Stimulated activated CD4-positive, alpha-beta T cell treated with anti-CD3 and anti-CD28 coated beads, TNF-alpha, amount 100 ng/mL, for 48 hours (primary cell): ENCODE measurements around the gene MAP4.

Experiments used
- DNase-seq, 3 donors: peaks; one replicate each; pipeline ENCODE4 v3.0.0-alpha.2; 2020; ENCODE audit warnings: low read depth in 3 of 3

The MAP4 gene

GRCh38 chr3:47971081-47971480 lies 45.1 kb downstream of the MAP4 start:
- no peak for DNase-seq

GRCh38 chr3:47964740-47965139 lies 51.5 kb downstream of the MAP4 start:
- no peak for DNase-seq

DNA sequence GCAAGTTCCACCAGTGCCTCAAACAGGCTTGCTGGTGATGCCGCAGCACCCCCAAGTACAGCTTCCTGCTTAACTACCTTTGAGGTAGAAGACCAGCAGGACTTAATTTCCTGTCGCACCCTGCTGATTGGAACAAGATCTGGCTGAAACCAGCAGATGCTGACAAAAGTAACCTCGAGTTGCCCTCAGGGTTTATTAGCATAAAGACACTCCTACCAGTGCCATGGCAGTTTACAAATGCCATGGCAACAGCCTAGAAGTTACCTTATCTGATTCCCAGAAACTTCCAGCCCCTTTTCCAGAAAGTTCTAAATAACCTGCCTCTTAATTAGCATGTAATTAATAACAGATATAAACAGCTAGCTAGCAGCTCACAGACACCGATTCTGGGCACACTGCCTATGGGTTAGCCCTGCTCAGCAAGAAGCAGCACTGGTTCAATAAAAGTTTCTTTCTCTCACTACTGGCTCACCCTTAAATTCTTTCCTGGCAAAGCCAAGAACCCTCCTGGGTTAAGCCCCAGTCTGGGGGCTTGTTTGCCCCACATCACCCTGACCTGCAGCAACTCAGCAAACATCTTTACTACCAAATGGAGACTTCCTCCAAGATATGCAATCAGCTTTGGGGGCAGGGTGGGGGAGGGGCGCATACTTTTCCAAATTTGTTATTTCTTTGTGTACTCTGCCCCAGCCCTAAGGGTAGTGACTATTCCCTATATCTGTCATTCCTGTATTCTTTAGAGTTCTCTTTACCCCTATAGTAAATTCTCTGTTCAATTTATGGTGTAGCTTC lies 54.2 kb downstream of the MAP4 start:
- no peak for DNase-seq

DNA sequence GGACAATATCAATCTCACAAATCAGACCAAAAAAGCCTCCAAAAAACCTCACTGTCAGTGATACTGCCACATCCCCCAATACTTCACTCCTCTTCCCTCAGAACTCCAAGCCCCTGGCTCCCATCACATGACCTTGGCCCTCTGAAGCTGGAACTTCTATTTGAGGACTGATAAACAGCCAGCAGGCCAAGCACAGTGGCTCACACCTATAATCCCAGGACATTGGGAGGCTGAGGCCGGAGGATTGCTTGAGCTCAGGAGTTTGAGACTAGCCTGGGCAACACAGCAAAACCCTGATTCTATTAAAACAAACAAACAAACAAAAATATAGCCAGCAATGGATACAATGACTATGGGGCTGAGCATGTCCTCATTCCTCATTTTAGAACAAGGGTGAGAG lies 55.2 kb downstream of the MAP4 start:
- no peak for DNase-seq

- DNase-seq, result no peak
Measured at GRCh38 chr3:47956521-47956920, 59.7 kb downstream of the MAP4 start.

GRCh38 chr3:47954567-47954966 lies 61.6 kb downstream of the MAP4 start:
- DNase-seq, result no peak

- DNase-seq, result no peak
Measured at GRCh38 chr3:47950453-47951169, 65.6 kb downstream of the MAP4 start.

DNA sequence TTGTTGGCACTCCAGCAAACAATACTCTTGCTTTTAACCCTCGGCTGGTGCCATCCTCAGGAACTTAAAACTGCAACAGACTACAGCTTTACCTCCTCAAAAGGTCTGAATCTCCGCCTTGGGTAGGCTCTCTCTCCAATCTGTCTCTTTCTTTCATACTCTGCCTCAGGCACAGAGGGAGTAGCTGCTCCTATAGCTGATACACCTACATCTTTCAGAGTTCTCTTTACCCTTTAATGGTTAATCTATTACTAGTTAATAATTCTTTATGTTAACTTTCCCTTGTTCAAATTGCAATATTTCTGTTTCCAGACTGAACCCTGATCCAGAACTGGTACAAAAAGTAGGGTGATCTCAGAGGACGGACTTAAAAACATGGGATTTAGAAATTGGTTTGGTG lies 66.2 kb downstream of the MAP4 start:
- DNase-seq, result no peak

DNA sequence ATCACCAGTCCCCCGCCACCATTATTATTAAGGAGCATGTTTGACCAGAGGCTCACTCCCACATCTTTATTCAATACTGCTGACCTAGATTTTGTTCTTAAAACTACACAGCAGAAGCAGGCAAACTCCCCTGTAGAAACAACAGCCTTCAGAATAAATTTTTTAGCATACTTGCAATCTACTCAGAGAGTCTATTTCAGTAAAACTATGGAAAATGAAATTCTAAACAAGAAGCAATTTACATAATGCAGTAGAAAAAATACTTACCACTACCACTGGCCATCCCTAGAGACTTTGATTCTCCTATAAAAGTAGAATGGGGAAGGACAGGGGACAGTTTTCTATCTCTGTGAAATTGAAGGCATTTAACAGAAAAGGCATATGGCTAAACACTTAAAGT lies 76.0 kb downstream of the MAP4 start:
- DNase-seq, result no peak

DNA sequence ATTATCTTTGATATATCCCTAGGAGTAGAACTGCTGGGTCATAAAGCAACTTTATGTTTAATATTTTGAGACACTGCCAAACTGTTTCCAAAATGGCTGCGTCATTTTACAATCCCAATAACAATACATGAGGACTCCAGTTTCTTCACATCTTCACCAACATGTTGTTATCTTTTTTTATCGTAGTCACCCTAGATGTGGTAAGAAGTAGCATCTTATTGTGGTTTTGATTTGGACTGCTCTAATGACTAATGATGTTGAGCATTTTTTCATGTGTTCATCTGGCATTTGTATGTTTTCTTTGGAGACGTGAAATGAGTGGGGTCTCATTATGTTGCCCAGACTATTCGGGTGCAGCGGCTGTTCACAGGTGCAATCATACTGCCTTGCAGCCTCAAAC lies 83.8 kb downstream of the MAP4 start:
- no peak for DNase-seq

DNA sequence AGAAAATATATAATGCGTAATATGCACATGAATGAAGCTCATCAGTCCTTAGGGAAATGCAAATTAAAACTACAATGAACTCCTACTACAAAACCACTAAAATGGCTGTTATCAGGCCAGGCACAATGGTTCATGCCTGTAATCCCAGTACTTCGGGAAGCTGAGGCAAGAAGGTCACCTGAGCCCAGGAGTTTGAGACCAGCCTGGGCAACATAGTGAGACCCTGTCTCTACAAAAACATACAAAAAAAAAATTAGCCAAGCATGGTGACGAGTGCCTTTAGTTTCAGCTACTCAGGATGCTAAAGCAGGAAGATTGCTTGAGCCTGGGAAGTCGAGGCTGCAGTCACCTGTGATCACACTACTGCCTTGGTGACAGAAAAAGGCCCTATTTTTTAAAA lies 85.2 kb downstream of the MAP4 start:
- no peak for DNase-seq

- no peak for DNase-seq
Measured at GRCh38 chr3:47916696-47917095, 99.5 kb downstream of the MAP4 start.

DNA sequence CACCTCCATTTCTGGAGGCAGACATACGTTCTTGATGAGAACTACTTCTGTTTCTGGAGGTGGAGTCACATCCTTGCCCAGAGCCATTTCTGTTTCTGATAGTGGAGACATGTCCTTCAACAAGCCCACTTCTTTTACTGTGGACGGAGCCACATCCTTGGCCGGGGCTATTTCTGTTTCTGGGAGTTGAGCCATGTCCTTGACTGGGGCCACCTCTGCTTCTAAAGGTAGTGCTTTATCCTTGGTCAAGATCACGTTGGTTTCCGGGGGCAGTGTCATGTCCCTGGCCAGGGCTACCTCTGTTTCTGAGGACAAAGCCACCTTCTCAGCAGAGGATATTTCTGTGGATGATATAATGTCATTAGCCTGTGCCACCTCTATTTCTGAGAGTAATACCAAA lies 100.0 kb downstream of the MAP4 start:
- DNase-seq, result no peak

GRCh38 chr3:47912006-47912504 lies 104.2 kb downstream of the MAP4 start:
- no peak for DNase-seq

DNA sequence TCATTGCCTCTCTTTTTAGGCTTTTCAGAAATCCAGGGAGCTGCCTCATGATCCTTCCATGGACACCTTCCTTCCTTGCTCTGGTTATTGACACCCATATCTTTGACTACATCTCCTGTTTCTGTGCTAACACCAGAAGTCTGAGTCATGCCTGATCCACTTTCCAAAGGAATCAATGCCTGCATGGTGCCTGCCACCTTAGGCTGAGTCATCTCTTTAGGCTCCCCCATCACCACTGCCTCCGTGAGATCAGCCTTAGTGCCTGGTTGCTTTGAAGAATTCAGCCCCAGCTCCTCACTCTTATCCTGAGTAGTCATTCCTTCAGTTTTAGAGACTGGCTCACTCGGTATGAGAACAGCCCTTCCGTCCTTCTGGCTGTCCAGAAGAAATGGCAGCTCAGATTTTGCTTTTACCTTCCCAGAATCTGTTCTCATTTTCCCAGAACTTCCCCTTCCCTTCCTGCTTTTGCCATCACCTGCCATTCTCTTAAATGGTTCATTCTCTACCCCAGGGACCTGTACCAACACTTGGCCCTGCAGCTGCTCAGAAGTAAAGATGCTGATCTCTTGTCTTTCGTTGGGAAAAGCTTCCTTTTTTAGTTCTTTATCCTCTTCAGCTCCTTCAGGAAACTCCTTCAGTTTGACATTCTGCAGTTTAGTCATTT lies 105.3 kb downstream of the MAP4 start:
- DNase-seq, result no peak

DNA sequence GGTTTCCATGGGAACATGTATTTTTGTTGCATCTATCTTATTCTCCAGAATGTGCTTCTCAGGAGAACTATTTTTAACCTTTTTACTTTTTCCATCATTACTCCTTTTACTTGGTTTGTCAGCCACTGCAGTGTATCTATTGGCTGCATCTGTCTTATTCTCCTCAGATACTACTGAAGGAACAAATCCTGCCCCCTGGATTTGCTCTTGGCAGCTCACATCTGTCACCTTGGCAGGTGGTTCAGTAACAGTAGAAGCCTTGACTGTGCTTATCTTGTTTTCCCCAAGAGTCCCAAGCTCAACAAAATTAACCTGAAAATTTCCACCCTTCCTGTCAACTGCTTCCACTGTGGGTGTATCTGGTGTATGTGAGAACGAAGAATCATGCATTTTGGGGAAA lies 106.0 kb downstream of the MAP4 start:
- no peak for DNase-seq

DNA sequence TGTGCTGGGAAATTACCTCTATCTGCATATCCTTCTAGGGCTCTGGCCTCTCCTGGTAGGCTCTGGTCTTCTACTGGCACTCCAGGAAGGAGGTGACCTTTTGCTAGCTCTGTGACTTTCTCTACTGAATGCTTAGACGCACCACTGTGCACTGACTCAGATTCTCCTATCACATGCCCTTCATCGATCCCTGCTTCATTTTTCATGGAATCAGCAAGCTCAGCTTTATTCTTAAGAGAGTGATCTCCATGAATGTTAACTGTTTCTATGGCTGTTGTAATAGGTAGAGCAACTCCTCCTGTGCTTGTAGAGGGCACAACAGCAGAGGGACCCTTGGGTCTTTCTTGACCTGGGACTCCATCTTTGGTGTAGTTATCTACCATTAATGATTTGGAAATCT lies 106.6 kb downstream of the MAP4 start:
- DNase-seq, result no peak

DNA sequence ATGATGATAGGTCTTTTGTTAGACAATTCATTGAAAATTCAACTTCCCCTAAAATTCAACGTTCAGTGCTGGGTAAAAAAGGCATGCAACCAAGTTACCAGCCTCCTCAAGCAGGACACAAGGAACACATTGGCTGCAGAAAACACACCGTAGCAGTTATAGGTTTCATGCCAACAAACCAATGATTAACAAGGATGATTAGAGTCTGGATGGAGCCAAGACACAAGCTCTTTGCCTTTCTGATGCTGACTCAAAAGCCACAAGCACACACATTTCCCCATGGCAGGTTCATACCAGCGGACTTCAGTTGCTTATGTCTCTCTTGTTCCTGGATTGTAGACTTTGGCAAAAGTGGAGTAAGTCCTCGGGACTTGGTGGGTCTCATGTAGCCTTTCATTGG lies 107.5 kb downstream of the MAP4 start:
- DNase-seq, result no peak

- no peak for DNase-seq
Measured at GRCh38 chr3:47907784-47908183, 108.4 kb downstream of the MAP4 start.

DNA sequence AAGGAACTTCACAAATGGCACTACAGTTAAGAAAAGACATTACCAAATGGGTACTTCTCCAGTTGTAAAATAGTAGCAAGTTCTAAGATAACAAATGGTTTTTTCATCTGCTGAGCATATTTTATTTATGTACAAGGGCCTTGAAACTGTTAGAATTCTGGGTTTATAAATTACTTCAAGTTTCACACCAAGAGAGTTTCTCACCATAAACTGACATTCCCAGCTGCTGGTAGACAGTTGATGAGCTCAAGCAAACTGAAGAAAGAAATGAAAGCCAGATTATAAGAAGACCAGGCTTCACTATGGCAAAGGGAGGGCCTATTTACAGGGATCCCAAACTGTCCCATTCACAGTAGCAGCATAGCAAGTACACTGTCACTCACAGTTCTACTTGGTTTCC lies 113.5 kb downstream of the MAP4 start:
- DNase-seq, result no peak

DNA sequence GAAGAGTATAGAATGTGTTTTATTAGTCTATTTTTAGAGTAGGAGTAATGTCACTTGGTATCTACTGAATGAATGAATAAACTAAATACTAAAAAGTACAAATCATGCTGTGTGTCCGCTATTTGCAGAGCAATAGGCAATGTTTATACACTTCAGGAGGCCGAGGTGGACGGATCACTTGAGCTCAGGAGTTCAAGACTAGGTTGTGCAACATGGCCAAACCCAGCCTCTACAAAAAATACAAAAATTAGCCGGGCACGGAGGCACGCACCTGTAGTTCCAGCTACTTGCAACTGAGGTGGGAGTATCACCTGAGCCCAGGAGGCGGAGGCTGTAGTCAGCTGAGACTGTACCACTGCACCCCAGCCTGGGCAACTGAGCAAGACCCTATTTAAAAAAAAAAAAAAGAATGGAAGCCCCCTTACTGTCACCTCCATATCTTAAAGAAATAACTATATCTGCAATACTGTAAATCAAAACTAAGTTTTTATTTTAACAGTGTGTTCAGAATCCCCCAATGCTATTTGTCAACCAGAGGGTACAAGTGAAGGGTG lies 114.9 kb downstream of the MAP4 start:
- DNase-seq, result no peak

GRCh38 chr3:47899495-47900108 lies 116.6 kb downstream of the MAP4 start:
- no peak for DNase-seq
